Activated CD8-positive, alpha-beta T cell treated with anti-CD3 and anti-CD28 coated beads, Interleukin-2, amount 10 ng/mL, durations not matched to agents 7 days and 5 days (primary cell): ENCODE measurements around the gene SYDE1. TPM values are rescaled to one million over a fixed set of nuclear protein-coding genes. Genes with fewer than 3 reads are reported as not detected.

Experiments
- ATAC-seq: fragments of 150-1000 bp; cut with Tn5 transposase; one replicate; pipeline ENCODE4 v1.10.0; 2021; ENCODE audit warnings: moderate library complexity
- CTCF ChIA-PET: fragments of 350-600 bp; sonication (Branson Sonifier 250); formaldehyde crosslinking; loops from one replicate; lab custom pipeline; 2021; ENCODE audit warnings: antibody characterized with exemption; lab: Charles Lee
- POLR2A ChIA-PET: fragments of 350-600 bp; sonication (Branson Sonifier 250); formaldehyde crosslinking; loops from one replicate; lab custom pipeline; 2021; ENCODE audit warnings: antibody characterized with exemption; lab: Charles Lee
- DNase-seq: peaks from one replicate; pipeline ENCODE4 v3.0.0-alpha.2; 2020
- H3K27ac Mint-ChIP-seq: one replicate; pipeline ENCODE4 v1.8.0; 2021; ENCODE audit warnings: mild to moderate bottlenecking, mixed read lengths
- H3K27me3 Mint-ChIP-seq: one replicate; pipeline ENCODE4 v1.8.0; 2021; ENCODE audit warnings: low read depth, mixed read lengths
- H3K36me3 Mint-ChIP-seq: one replicate; pipeline ENCODE4 v1.8.0; 2021; ENCODE audit warnings: low read depth, mixed read lengths
- H3K4me1 Mint-ChIP-seq: one replicate; pipeline ENCODE4 v1.8.0; 2021; ENCODE audit warnings: low read depth, mixed read lengths
- H3K4me3 Mint-ChIP-seq: one replicate; pipeline ENCODE4 v1.8.0; 2021; ENCODE audit warnings: mild to moderate bottlenecking, mixed read lengths
- H3K9me3 Mint-ChIP-seq: one replicate; pipeline ENCODE4 v1.8.0; 2022; ENCODE audit warnings: mixed read lengths; ENCODE audit not compliant: insufficient read depth
- total RNA-seq, 2 experiments: library from RNA; stranded (reverse); gene quantifications; one replicate each; pipeline ENCODE4 v1.2.3, GENCODE V29; 2021

The SYDE1 gene
- total RNA-seq, 2 experiments from 2014 or later, result 0.13 TPM; not detected in 1

GRCh38 chr19:15156391-15156790 lies 49.2 kb downstream of the SYDE1 start:
- H3K4me3 Mint-ChIP-seq, result no peak overlapping the region
- DNase-seq (no peak), ATAC-seq (no peak)
- ChIA-PET CTCF (no interaction called here), POLR2A (no interaction called here)
- peaks cover 3% of the 10 kb centered on the region for H3K27me3 Mint-ChIP-seq
- no peak overlapping the region for H3K27ac Mint-ChIP-seq
- H3K36me3 Mint-ChIP-seq, result no peaks in the 10 kb centered on the region
- H3K9me3 Mint-ChIP-seq, result peaks cover 6% of the 10 kb centered on the region
- no peaks in the 10 kb centered on the region for H3K4me1 Mint-ChIP-seq

DNA sequence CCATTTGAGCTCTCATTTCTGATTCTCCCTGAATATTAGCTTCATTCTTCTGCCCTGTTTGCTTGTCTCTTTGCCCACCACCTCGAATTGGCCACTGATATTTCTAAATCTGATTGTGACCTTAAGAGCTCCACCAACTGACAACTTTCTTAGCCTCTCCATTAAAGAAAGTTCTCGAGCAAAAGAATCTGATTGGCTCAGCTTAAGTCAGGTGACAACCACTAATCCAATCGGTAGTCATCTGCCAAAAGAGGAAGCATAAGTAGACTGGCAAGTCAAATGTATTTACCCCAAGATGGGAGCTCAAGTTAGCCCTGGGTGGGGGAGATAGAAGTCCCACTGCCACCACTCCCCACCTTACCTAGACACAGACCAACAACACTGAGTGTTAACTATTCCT lies 52.0 kb downstream of the SYDE1 start:
- Mint-ChIP-seq H3K27me3 (no peaks in the 10 kb centered on the region), H3K4me1 (no peaks in the 10 kb centered on the region), H3K27ac (no peak overlapping the region), H3K9me3 (peaks cover 4% of the 10 kb centered on the region), H3K36me3 (no peaks in the 10 kb centered on the region), H3K4me3 (no peak overlapping the region)
- ATAC-seq, result no peak
- ChIA-PET POLR2A (no interaction called here), CTCF (interaction anchor here (0.9 to 1.1 kb wide), 5 partner anchors 8 to 53 kb away, joined by 3 to 4 read pairs (median 3); no protein-coding TSS in a partner anchor)
- DNase-seq, result no peak

GRCh38 chr19:15161028-15161984 lies 54.1 kb downstream of the SYDE1 start:
- POLR2A ChIA-PET, result no interaction called here
- H3K9me3 Mint-ChIP-seq, result no peaks in the 10 kb centered on the region
- no peaks in the 10 kb centered on the region for H3K4me1 Mint-ChIP-seq
- H3K4me3 Mint-ChIP-seq, result no peak overlapping the region
- CTCF ChIA-PET, result no interaction called here
- H3K27me3 Mint-ChIP-seq, result no peaks in the 10 kb centered on the region
- H3K27ac Mint-ChIP-seq, result no peak overlapping the region
- ATAC-seq (no peak), DNase-seq (no peak)
- no peaks in the 10 kb centered on the region for H3K36me3 Mint-ChIP-seq

Other genes with a start within 250 kb of the SYDE1 start
- not detected for gene OR7A17, start 221.3 kb upstream of the SYDE1 start, total RNA-seq
- not detected for gene OR7C2, start 165.9 kb upstream of the SYDE1 start, total RNA-seq
- gene SLC1A6, start 127.5 kb upstream of the SYDE1 start, total RNA-seq, result not detected
- not detected for gene CASP14, start 57.9 kb upstream of the SYDE1 start, total RNA-seq
- gene OR1I1, start 25.2 kb upstream of the SYDE1 start, total RNA-seq, result not detected
- not detected for gene NOTCH3, start 93.6 kb downstream of the SYDE1 start, total RNA-seq
- under 1 TPM; 0.21 to 0.29 TPM for gene EPHX3, start 125.0 kb downstream of the SYDE1 start, total RNA-seq
- gene BRD4, start 225.1 kb downstream of the SYDE1 start, total RNA-seq, result 100 to 1,000 TPM; 102 to 108 TPM